Vagina (tissue), 2 donors: ENCODE measurements around the gene PSG4. TPM values are rescaled to one million over a fixed set of nuclear protein-coding genes. Genes with fewer than 3 reads are reported as not detected.
"Not testable (repeated sequence)": the region's sequence is repeated elsewhere in the genome, so short reads cannot be mapped to it uniquely, and the experiment has no call there.

Experiments used
- DNase-seq, 2 donors: peaks; one replicate each; pipeline ENCODE4 v3.0.0-alpha.2; 2017; ENCODE audit errors: extremely low spot score in 2 of 2
- H3K27ac ChIP-seq: fragments of 200-600 bp; sonication (generic); one replicate; pipeline ENCODE4 v1.5.1; 2019
- H3K27me3 ChIP-seq: fragments of 200-600 bp; sonication (generic); one replicate; pipeline ENCODE4 v1.5.1; 2019
- H3K36me3 ChIP-seq, 2 donors: fragments of 200-600 bp; sonication (generic); one replicate each; pipeline ENCODE4 v1.5.1; 2017 to 2019
- H3K4me1 ChIP-seq: fragments of 200-600 bp; sonication (generic); one replicate; pipeline ENCODE4 v1.5.1; 2019
- H3K4me3 ChIP-seq, 2 donors: fragments of 200-600 bp; sonication (generic); 1 replicate in 1 of 2; 2 replicates in 1 of 2; pipeline ENCODE4 v1.5.1; 2016 to 2019
- H3K9me3 ChIP-seq: fragments of 200-600 bp; sonication (generic); one replicate; pipeline ENCODE4 v1.5.1; 2019
- POLR2A ChIP-seq, 2 donors: fragments of 450-650 bp; IDR thresholded peaks; one replicate each; pipeline ENCODE4 v1.6.1; 2017; ENCODE audit warnings: antibody characterized with exemption in 2 of 2, mild to moderate bottlenecking in 2 of 2, moderate library complexity in 2 of 2
- POLR2AphosphoS5 ChIP-seq, 2 donors: sonication (generic); formaldehyde crosslinking; IDR thresholded peaks; one replicate each; pipeline ENCODE4 v1.9.0; 2017; ENCODE audit warnings: antibody characterized with exemption in 2 of 2, mild to moderate bottlenecking in 2 of 2, low read depth in 1 of 2; ENCODE audit not compliant: insufficient read depth in 1 of 2
- intact Hi-C: fragments of 100-400 bp; cut with DNase I; formaldehyde crosslinking; loops from one replicate; pipeline ENCODE4 v1.15.1; 2023
- total RNA-seq: library from RNA; depleted of rRNA; stranded (reverse); fragments of >200 nt; gene quantifications from one replicate; pipeline ENCODE4 v1.2.3, GENCODE V29; 2016
- TF ChIP-seq, protein P1 (sequence below), 3 experiments: fragments of 450-650 bp in 2 of 3; fragments of 200-600 bp in 1 of 3; sonication (generic) in 1 of 3; IDR thresholded peaks; one replicate each; pipeline ENCODE4 v1.5.1; 2017 to 2019; ENCODE audit warnings: antibody characterized with exemption in 3 of 3, mild to moderate bottlenecking in 2 of 3, moderate library complexity in 2 of 3

The PSG4 gene
- 8.3 TPM for total RNA-seq

DNA sequence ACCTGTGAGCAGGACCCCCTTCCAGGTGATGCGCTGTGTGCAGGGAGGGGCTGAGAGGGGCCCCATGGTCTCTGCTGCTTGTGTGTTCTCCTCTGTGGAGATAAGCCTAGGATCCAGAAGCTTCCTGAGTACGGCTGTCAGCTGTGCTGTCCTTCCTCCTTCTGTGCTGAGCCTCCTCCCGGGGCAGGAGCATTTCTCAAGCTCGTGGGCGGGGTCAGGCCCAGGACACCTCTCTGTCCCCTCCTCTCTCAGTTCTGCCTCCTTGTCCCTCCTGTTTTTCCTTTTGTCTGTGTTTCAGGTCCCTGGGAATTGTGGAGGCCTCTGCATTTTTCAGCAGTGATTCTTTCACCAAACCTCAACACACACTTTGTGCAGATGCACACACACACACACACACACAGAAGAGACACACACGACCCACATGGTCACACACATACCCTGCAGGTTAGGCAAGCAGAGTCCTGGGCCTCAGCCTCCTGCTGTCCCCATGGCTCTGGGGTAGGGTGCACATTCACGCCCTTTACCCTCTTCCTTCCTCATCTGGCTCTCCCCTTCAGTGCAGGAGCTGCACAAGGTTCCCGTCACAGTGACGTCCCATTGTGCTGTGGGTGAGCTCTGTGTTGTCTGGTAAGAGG lies at the start of gene PSG4:
Gene PSG4 (minus strand): TSS at position 168 of the 635 bp plus-strand sequence. CDS start 102 bp downstream, at position 66.
- intact Hi-C loops, H3K27ac ChIP-seq, H3K4me1 ChIP-seq, H3K4me3 ChIP-seq, H3K9me3 ChIP-seq, H3K36me3 ChIP-seq, H3K27me3 ChIP-seq, DNase-seq: not testable (repeated sequence)

- H3K4me1 ChIP-seq, intact Hi-C loops, H3K4me3 ChIP-seq, H3K36me3 ChIP-seq, DNase-seq, H3K27ac ChIP-seq, H3K27me3 ChIP-seq, H3K9me3 ChIP-seq: not testable (repeated sequence)
Measured at GRCh38 chr19:43251428-43251827, 46.0 kb upstream of the PSG4 start.

DNA sequence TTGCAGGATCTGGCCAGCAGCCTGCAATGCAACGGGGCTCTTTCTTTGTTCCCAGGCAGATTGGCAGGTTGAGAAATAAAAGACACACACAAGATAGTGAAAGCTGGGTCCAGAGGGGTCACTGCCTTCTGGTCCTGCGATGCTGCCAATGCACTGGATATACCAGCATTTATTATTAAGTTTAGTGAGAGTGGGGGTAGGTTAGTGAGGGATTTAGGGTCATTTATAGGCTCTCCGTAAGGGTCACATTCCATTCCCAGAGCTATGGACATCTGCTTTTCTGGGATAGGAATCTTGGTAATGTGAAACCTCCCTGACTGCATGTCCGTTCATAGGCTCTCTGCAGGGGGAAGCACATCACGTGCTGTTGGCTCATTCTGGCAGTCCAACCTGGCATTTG lies 44.9 kb upstream of the PSG4 start:
- H3K4me1 ChIP-seq, H3K36me3 ChIP-seq, H3K27me3 ChIP-seq, intact Hi-C loops, H3K9me3 ChIP-seq, H3K27ac ChIP-seq, H3K4me3 ChIP-seq, DNase-seq: not testable (repeated sequence)

DNA sequence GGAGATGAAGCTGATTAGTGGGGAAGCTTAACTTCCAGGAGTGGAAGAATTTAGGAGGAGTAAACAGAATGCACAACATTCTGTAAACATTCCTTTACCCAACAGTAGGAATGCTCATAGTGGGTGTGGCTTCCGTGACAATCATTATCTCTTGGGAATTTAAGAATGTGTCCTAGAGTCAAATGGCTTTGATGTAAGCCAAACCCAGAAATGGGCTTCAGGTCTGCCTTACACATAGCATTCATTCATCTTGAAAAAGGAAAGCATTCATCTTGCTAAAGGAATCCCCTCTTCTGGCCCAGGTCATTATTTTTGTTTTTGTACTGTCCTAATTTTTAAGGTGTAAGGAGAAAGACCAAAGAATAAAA lies 43.2 kb upstream of the PSG4 start:
- intact Hi-C loops, H3K27ac ChIP-seq, H3K27me3 ChIP-seq, H3K9me3 ChIP-seq, DNase-seq, H3K4me3 ChIP-seq, H3K36me3 ChIP-seq, H3K4me1 ChIP-seq: not testable (repeated sequence)

- H3K36me3 ChIP-seq, H3K9me3 ChIP-seq, DNase-seq, H3K4me3 ChIP-seq, H3K27ac ChIP-seq, H3K4me1 ChIP-seq, H3K27me3 ChIP-seq, intact Hi-C loops: not testable (repeated sequence)
Measured at GRCh38 chr19:43247243-43247880, 41.9 kb upstream of the PSG4 start.

DNA sequence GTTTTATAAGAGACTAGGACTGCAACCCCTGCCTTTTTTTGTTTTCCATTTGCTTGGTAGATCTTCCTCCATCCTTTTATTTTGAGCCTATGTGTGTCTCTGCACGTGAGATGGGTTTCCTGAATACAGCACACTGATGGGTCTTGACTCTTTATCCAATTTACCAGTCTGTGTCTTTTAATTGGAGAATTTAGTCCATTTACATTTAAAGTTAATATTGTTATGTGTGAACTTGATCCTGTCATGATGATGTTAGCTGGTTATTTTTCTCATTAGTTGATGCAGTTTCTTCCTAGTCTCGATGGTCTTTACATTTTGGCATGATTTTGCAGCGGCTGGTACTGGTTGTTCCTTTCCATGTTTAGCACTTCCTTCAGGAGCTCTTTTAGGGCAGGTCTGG lies 40.4 kb upstream of the PSG4 start:
- DNase-seq, H3K27me3 ChIP-seq, H3K4me3 ChIP-seq, H3K36me3 ChIP-seq, intact Hi-C loops, H3K27ac ChIP-seq, H3K9me3 ChIP-seq, H3K4me1 ChIP-seq: not testable (repeated sequence)

GRCh38 chr19:43242211-43242610 lies 36.8 kb upstream of the PSG4 start:
- DNase-seq, H3K27me3 ChIP-seq, H3K9me3 ChIP-seq, H3K4me3 ChIP-seq, H3K4me1 ChIP-seq, H3K27ac ChIP-seq, intact Hi-C loops, H3K36me3 ChIP-seq: not testable (repeated sequence)

- H3K36me3 ChIP-seq, H3K4me1 ChIP-seq, DNase-seq, intact Hi-C loops, H3K27me3 ChIP-seq, H3K9me3 ChIP-seq, H3K27ac ChIP-seq, H3K4me3 ChIP-seq: not testable (repeated sequence)
Measured at GRCh38 chr19:43238213-43238612, 32.8 kb upstream of the PSG4 start.

GRCh38 chr19:43235686-43236085 lies 30.2 kb upstream of the PSG4 start:
- H3K36me3 ChIP-seq, intact Hi-C loops, DNase-seq, H3K4me3 ChIP-seq, H3K27ac ChIP-seq, H3K27me3 ChIP-seq, H3K4me1 ChIP-seq, H3K9me3 ChIP-seq: not testable (repeated sequence)

DNA sequence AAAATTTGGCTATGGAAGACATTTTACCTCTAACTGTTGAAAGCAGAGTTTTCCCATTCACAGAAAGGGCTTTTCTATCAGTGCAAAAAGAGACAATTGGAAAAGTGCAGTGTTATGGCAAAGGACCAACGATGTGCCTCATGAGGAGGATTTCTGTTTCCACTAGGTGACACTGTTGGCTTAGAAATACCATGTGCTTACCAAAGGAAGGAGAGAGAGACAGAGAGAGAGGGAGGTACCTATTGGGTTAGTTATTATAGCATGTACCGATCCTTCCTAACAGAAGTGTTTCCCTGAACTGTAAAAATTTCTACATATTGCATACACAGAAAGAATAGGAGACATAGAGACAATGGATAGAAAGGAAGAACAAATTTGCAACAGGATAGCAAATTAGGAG lies 23.9 kb upstream of the PSG4 start:
- intact Hi-C loops, result no loop called here
- no peak overlapping the region for H3K4me3 ChIP-seq
- DNase-seq, result no peak
- no peaks in the 10 kb centered on the region for H3K27me3 ChIP-seq
- no peaks in the 10 kb centered on the region for H3K9me3 ChIP-seq
- H3K36me3 ChIP-seq, result no peaks in the 10 kb centered on the region
- H3K4me1 ChIP-seq, result no peaks in the 10 kb centered on the region
- TF ChIP-seq, protein P1, sequence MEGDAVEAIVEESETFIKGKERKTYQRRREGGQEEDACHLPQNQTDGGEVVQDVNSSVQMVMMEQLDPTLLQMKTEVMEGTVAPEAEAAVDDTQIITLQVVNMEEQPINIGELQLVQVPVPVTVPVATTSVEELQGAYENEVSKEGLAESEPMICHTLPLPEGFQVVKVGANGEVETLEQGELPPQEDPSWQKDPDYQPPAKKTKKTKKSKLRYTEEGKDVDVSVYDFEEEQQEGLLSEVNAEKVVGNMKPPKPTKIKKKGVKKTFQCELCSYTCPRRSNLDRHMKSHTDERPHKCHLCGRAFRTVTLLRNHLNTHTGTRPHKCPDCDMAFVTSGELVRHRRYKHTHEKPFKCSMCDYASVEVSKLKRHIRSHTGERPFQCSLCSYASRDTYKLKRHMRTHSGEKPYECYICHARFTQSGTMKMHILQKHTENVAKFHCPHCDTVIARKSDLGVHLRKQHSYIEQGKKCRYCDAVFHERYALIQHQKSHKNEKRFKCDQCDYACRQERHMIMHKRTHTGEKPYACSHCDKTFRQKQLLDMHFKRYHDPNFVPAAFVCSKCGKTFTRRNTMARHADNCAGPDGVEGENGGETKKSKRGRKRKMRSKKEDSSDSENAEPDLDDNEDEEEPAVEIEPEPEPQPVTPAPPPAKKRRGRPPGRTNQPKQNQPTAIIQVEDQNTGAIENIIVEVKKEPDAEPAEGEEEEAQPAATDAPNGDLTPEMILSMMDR (IDR thresholded peaks at IDR 0.05), result no peak
- TF ChIP-seq POLR2A (IDR thresholded peaks at IDR 0.05), result no peak
- no peak for TF ChIP-seq POLR2AphosphoS5 (IDR thresholded peaks at IDR 0.05; ENCODE audit: insufficient read depth in 1 of 2, low read depth in 1 of 2)
- H3K27ac ChIP-seq, result no peak overlapping the region

- DNase-seq, H3K27me3 ChIP-seq, H3K4me3 ChIP-seq, intact Hi-C loops, H3K9me3 ChIP-seq, H3K36me3 ChIP-seq, H3K4me1 ChIP-seq, H3K27ac ChIP-seq: not testable (repeated sequence)
Measured at GRCh38 chr19:43228730-43229129, 23.3 kb upstream of the PSG4 start.

- DNase-seq, intact Hi-C loops, H3K9me3 ChIP-seq, H3K27me3 ChIP-seq, H3K4me3 ChIP-seq, H3K4me1 ChIP-seq, H3K27ac ChIP-seq, H3K36me3 ChIP-seq: not testable (repeated sequence)
Measured at GRCh38 chr19:43226986-43227385, 21.5 kb upstream of the PSG4 start.
